HG02642 (cell line): ENCODE measurements around the gene VPS4B.

Source experiments
- ATAC-seq: cut with Tn5 transposase; IDR thresholded peaks from one replicate; pipeline ENCODE4 v1.9.1; 2021; ENCODE audit warnings: mild to moderate bottlenecking; ENCODE audit not compliant: unreplicated experiment, poor library complexity

The VPS4B gene

GRCh38 chr18:63433334-63433866 lies 11.1 kb upstream of the VPS4B start:
- ATAC-seq = no peak

GRCh38 chr18:63431180-63431579 lies 8.9 kb upstream of the VPS4B start:
- no peak for ATAC-seq

- ATAC-seq = no peak
Observed at GRCh38 chr18:63430526-63430925, 8.2 kb upstream of the VPS4B start.

- no peak for ATAC-seq
Observed at GRCh38 chr18:63427558-63427957, 5.3 kb upstream of the VPS4B start.

- ATAC-seq = peak; percentile 46
Observed at GRCh38 chr18:63422864-63423304, 608 bp upstream of the VPS4B start.

- no peak for ATAC-seq
Observed at GRCh38 chr18:63421514-63421913, 762 bp downstream of the VPS4B start.

GRCh38 chr18:63412953-63413352 lies 9.3 kb downstream of the VPS4B start:
- ATAC-seq = no peak

GRCh38 chr18:63410792-63411191 lies 11.5 kb downstream of the VPS4B start:
- no peak for ATAC-seq

GRCh38 chr18:63409301-63409700 lies 13.0 kb downstream of the VPS4B start:
- no peak for ATAC-seq

GRCh38 chr18:63407734-63408133 lies 14.5 kb downstream of the VPS4B start:
- no peak for ATAC-seq

- ATAC-seq = no peak
Observed at GRCh38 chr18:63405986-63406385, 16.3 kb downstream of the VPS4B start.

- no peak for ATAC-seq
Observed at GRCh38 chr18:63402246-63403162, 19.8 kb downstream of the VPS4B start.

GRCh38 chr18:63399300-63399699 lies 23.0 kb downstream of the VPS4B start:
- no peak for ATAC-seq

GRCh38 chr18:63397349-63397748 lies 24.9 kb downstream of the VPS4B start:
- no peak for ATAC-seq

- ATAC-seq = no peak
Observed at GRCh38 chr18:63395503-63395902, 26.8 kb downstream of the VPS4B start.

- no peak for ATAC-seq
Observed at GRCh38 chr18:63394954-63395353, 27.3 kb downstream of the VPS4B start.

- ATAC-seq = no peak
Observed at GRCh38 chr18:63387861-63388260, 34.4 kb downstream of the VPS4B start.

GRCh38 chr18:63382843-63383242 lies 39.4 kb downstream of the VPS4B start:
- ATAC-seq = no peak

GRCh38 chr18:63379639-63379962 lies 42.7 kb downstream of the VPS4B start:
- no peak for ATAC-seq

GRCh38 chr18:63378919-63379638 lies 43.2 kb downstream of the VPS4B start:
- ATAC-seq = no peak

- ATAC-seq = no peak
Observed at GRCh38 chr18:63377275-63377980, 44.8 kb downstream of the VPS4B start.
